ENCODE measurements around the gene CENPO. TPM values are rescaled to one million over a fixed set of nuclear protein-coding genes. Genes with fewer than 3 reads are reported as not detected.
A peak's percentile ranks its signal among the peaks of the same experiment; 100 is the strongest.

The CENPO gene
- polyA plus RNA-seq, 2 of the 4 experiments (the other 2 are of a cell fraction), result 49.6 to 62.0 TPM

DNA sequence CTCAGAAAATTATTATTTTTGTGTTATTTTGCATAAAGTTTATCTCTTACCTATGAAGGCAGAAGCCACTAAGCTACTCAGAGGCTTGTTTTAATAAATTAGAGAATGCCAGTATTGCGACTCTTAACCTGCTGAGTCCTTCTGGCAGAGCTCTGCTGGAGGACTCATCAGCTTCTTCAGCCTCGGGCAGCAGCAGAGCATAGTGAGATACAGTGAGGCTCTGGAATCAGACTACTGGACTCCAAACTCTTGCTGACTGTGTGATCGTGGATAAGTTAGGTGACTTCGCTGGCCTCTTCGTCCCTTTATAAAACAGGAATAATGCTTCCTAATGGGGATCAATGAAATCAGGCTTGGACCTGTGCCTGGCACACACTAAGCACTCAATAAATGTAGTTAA, 1.8 kb upstream of the CENPO start:
- Histone ChIP-seq H3K4me1 (peaks cover 25% of the 10 kb centered on the region), H3K27ac (peak overlapping the region in 1 of 2 experiments; percentile 93; a peak in 4 of 6 replicates), H3K9me3 (no peaks in the 10 kb centered on the region), H3K4me3 (no peak overlapping the region), H3K4me2 (peak overlapping the region; percentile 79)
- DNase-seq (ENCODE audit: low read depth in 1 of 2, low spot score in 1 of 2) (no peak), ATAC-seq (no peak), FAIRE-seq (no peak)
- 73% methylated on average over 5 of the region's 5 CpGs for WGBS (ENCODE audit: missing lambda C conversion rate)
- CTCF ChIA-PET, result interaction anchor here (0.6 to 5.4 kb wide), 18 partner anchors 9 to 386 kb away, joined by 3 to 61 read pairs (median 4); no protein-coding TSS in a partner anchor
- POLR2A ChIA-PET, result interaction anchor here (2.2 kb wide), 1 partner anchor 27 kb away, joined by 7 read pairs; no protein-coding TSS in a partner anchor
- TF ChIP-seq RFX5 (IDR thresholded peaks at IDR 0.05) (no peak), EHF (CRISPR knock-in tag; IDR thresholded peaks at IDR 0.05) (no peak), CHD2 (IDR thresholded peaks at IDR 0.05; ENCODE audit: low read length, partially characterized antibody) (no peak), RCOR1 (IDR thresholded peaks at IDR 0.05; ENCODE audit: low read depth, low read length) (no peak), CBX8 (IDR thresholded peaks at IDR 0.05) (no peak)
- TF ChIP-seq, protein P1, sequence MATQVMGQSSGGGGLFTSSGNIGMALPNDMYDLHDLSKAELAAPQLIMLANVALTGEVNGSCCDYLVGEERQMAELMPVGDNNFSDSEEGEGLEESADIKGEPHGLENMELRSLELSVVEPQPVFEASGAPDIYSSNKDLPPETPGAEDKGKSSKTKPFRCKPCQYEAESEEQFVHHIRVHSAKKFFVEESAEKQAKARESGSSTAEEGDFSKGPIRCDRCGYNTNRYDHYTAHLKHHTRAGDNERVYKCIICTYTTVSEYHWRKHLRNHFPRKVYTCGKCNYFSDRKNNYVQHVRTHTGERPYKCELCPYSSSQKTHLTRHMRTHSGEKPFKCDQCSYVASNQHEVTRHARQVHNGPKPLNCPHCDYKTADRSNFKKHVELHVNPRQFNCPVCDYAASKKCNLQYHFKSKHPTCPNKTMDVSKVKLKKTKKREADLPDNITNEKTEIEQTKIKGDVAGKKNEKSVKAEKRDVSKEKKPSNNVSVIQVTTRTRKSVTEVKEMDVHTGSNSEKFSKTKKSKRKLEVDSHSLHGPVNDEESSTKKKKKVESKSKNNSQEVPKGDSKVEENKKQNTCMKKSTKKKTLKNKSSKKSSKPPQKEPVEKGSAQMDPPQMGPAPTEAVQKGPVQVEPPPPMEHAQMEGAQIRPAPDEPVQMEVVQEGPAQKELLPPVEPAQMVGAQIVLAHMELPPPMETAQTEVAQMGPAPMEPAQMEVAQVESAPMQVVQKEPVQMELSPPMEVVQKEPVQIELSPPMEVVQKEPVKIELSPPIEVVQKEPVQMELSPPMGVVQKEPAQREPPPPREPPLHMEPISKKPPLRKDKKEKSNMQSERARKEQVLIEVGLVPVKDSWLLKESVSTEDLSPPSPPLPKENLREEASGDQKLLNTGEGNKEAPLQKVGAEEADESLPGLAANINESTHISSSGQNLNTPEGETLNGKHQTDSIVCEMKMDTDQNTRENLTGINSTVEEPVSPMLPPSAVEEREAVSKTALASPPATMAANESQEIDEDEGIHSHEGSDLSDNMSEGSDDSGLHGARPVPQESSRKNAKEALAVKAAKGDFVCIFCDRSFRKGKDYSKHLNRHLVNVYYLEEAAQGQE (IDR thresholded peaks at IDR 0.05), result no peak

DNA sequence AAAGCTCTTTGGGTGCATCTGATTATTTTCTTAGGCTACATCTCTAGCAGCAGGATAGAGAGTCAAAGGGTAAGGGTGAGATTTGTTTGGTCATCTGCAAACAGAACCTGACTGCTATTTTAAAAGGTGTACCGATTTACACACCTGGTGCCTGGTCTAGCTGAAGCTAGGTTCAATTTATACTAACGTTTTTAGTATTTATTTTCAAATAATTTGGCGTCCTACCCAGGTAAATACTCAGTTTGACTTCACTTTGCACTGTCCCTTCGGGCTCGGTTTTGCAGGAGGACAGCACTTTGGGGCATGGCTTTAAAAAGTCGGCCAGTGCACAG, 717 bp upstream of the CENPO start:
- DNase-seq (ENCODE audit: low read depth in 1 of 2, low spot score in 1 of 2), result no peak
- Histone ChIP-seq H3K4me2 (peak overlapping the region; percentile 79), H3K4me1 (peaks cover 25% of the 10 kb centered on the region), H3K4me3 (peak overlapping the region; percentile 73), H3K27ac (peak overlapping the region; percentile 93 to 99), H3K9me3 (no peaks in the 10 kb centered on the region)
- ChIA-PET POLR2A (interaction anchor here (0.6 to 2.2 kb wide), 21 partner anchors 9 to 376 kb away, joined by 3 to 17 read pairs (median 4); partner anchors contain the start of genes NCOA1 and POMC), CTCF (interaction anchor here (0.6 to 5.4 kb wide), 22 partner anchors 9 to 561 kb away, joined by 3 to 61 read pairs (median 4); no protein-coding TSS in a partner anchor)
- FAIRE-seq, result no peak
- TF ChIP-seq KDM5A (IDR thresholded peaks at IDR 0.05) (no peak), HOXB5 (CRISPR knock-in tag; IDR thresholded peaks at IDR 0.05) (no peak), MYC (IDR thresholded peaks at IDR 0.05; ENCODE audit: borderline replicate concordance, low read length) (no peak)
- ATAC-seq, result no peak
- WGBS (ENCODE audit: missing lambda C conversion rate), result 0% methylated on average over 6 of the region's 6 CpGs

DNA sequence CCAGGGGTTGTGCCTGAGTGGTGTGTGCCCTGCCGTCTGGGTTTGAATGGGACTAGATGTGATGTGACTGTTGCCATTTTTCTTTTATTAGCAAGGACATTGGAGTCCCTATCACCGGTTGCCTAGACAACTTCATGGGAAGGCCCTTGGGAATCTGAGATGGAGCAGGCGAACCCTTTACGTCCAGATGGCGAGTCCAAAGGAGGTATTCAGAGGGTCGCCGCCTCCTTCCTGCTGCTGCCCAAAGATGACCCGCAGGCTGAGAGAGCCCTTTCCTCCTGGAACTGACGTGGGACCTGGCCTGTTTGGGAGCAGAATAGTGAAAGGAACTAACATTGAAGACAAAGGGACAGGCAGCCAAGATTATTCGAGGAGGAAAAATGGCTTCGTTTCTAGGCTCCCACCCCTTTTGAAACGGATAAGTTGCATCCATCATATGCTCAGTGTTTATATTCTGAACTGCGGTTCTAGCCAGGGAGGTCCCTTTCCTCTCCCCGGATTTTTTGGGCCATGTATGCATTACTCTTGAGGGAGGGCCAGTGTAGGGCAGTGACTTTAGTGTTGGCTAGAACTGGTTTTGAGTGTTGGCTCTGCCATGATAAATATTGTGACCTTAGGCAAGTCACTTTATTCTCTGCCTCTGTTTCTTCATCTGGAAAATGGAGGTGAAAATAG, 673 bp downstream of the CENPO start:
- peak overlapping the region; percentile 93 to 99 for H3K27ac ChIP-seq
- peaks cover 25% of the 10 kb centered on the region for H3K4me1 ChIP-seq
- no peaks in the 10 kb centered on the region for H3K9me3 ChIP-seq
- CTCF ChIA-PET, result interaction anchor here (0.6 to 5.1 kb wide), 8 partner anchors 12 to 400 kb away, joined by 3 to 61 read pairs (median 12); no protein-coding TSS in a partner anchor
- peak overlapping the region; percentile 73 for H3K4me3 ChIP-seq
- H3K4me2 ChIP-seq, result peak overlapping the region; percentile 87
- POLR2A ChIA-PET, result interaction anchor here (1.2 to 2.2 kb wide), 8 partner anchors 13 to 360 kb away, joined by 4 to 17 read pairs (median 8); partner anchors contain the start of gene NCOA1
- peak; percentile 37 to 42 for DNase-seq (ENCODE audit: low read depth in 1 of 2, low spot score in 1 of 2)
- TF ChIP-seq RCOR1 (IDR thresholded peaks at IDR 0.05; ENCODE audit: low read depth, low read length), result no peak
- TF ChIP-seq, protein P1 (IDR thresholded peaks at IDR 0.05), result 0 out of 2 replicates have a peak, but pooled peaks have one; percentile 19
- ATAC-seq, result peak; percentile 20 to 36; a peak in 5 of 6 replicates
- WGBS (ENCODE audit: missing lambda C conversion rate), result 2% methylated on average over 14 of the region's 14 CpGs
- FAIRE-seq, result no peak
